Caki2 (cell line): ENCODE measurements around the gene PI4K2A. TPM values are rescaled to one million over a fixed set of nuclear protein-coding genes. Genes with fewer than 3 reads are reported as not detected.
"Not testable (repeated sequence)": the region's sequence is repeated elsewhere in the genome, so short reads cannot be mapped to it uniquely, and the experiment has no call there.

Experiments
- DNase-seq: peaks from one replicate; pipeline ENCODE4 v3.0.0-alpha.2; 2015; ENCODE audit warnings: low read depth
- in situ Hi-C: cut with HindIII; loops from 2 replicates; pipeline ENCODE4 v1.10.0; 2016; ENCODE audit warnings: low sequenced_read_pairs, low pct_unique_long_range_greater_than_20kb, mixed read lengths
- total RNA-seq: library from RNA; depleted of rRNA; stranded (reverse); fragments of >200 nt; shearing (Covaris generic); gene quantifications from 2 replicates; pipeline ENCODE4 v1.2.3, GENCODE V29; 2014; ENCODE audit warnings: low replicate concordance

PI4K2A gene
- total RNA-seq, 1 experiment from 2014 or later = 12.7 TPM

DNA sequence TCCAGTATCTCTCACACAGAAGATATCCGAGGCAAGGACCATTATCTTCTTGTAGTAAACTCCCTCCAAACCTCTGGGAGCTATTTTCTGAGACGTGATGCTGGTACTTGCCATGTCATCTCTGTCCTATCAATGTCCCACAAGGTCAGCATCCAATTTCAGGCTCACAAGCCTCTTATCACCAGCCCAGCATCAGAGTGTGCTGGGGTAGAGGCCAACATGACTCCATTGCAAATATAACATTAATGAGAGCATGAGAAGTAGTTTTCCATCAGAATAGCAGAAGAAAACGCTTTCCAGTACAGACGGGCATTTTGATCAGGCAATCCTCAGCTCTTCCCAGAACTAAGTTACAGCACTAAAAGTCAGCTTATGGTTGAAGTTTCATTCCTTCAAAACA lies 12.7 kb upstream of the PI4K2A start:
- no peak for DNase-seq
- in situ Hi-C loops = no loop called here

- in situ Hi-C loops = no loop called here
- DNase-seq = no peak
These were observed 12.2 kb upstream of the PI4K2A start for GRCh38 chr10:97628228-97628627.

DNA sequence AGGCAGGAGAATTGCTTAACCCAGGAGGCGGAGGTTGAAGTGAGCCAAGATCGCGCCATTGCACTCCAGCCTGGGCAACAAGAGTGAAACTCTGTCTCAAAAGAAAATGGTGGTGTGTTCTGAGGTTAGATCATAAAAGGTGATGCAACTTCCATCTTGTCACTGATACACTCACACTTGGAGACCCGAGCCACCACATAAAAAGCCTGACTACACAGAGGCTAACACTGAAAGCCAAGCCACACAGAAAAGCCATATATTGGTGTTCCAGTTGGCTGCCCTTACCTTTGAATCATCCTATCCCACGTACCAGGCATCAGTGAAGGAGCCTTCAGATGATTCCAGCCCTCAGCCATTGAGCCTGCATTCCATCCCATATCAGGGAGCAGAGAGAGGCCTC lies 11.2 kb upstream of the PI4K2A start:
- peak; percentile 42 for DNase-seq
- in situ Hi-C loops = no loop called here

- DNase-seq = no peak
- in situ Hi-C loops = no loop called here
These were observed 9.4 kb upstream of the PI4K2A start for GRCh38 chr10:97631098-97631497.

- DNase-seq = peak; percentile 86
- in situ Hi-C loops = no loop called here
These were observed 7.3 kb upstream of the PI4K2A start, which contains the start of gene MORN4 for GRCh38 chr10:97632949-97633884. Gene MORN4 (minus strand): TSS chr10:97633500. CDS start chr10:97619653, 13,847 bp downstream.

GRCh38 chr10:97633921-97634320 lies 6.5 kb upstream of the PI4K2A start:
- DNase-seq = no peak
- in situ Hi-C loops = no loop called here

- in situ Hi-C loops = no loop called here
- DNase-seq = no peak
These were observed 4.9 kb upstream of the PI4K2A start for GRCh38 chr10:97635577-97635976.

DNA sequence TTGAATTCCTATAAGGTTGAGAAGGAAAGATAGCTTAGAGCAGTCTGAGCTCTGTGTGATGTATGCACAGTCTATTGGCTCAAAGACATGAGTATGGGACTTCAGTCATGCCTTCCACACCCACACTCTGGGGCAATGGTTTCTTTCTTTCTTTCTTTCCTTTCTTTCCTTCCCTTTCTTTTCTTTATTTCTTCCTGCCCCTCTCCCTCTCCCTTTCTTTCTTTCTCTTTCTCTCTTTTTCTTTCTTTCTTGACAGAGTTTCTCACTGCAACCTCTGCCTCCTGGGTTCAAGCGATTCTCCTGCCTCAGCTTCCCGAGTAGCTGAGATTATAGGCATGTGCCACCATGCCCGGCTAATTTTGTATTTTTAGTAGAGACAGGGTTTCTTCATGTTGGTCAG lies 1.4 kb upstream of the PI4K2A start:
- DNase-seq, in situ Hi-C loops: not testable (repeated sequence)

- DNase-seq = no peak
- in situ Hi-C loops = no loop called here
These were observed 669 bp downstream of the PI4K2A start for GRCh38 chr10:97640868-97641811.

DNA sequence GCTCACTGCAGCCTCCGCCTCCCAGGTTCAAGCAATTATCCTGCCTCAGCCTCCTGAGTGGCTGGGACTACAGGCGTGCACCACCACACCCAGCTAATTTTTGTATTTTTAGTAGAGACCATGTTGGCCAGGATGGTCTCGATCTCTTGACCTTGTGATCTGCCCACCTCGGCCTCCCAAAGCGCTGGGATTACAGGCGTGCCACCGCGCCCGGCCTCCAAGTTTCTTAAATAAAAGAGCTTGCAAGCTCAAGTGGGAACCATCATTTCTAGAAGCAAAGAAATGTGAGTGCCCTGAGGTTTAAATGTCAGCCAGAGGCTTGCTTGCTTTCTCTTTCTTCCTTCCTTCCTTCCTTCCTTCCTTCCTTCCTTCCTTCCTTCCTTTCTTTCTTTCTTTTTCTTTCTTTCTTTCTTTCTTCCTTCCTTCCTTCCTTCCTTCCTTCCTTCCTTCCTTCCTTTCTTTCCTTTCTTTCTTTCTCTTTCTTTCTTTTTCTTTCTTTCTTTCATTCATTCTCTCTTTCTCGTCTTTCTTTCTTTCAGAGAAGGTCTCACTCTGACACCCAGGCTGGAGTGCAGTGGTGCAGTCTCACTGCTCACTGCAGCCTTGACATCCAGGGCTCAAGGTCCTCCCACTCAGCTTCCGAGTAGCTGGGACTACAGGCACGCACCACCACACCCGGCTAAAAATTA lies 2.1 kb downstream of the PI4K2A start:
- in situ Hi-C loops, DNase-seq: not testable (repeated sequence)

GRCh38 chr10:97643441-97643985 lies 3.0 kb downstream of the PI4K2A start:
- no peak for DNase-seq
- in situ Hi-C loops = no loop called here

- DNase-seq = no peak
- in situ Hi-C loops = no loop called here
These were observed 4.5 kb downstream of the PI4K2A start for GRCh38 chr10:97644936-97645335.

GRCh38 chr10:97647556-97647955 lies 7.1 kb downstream of the PI4K2A start:
- no peak for DNase-seq
- in situ Hi-C loops = no loop called here

GRCh38 chr10:97648562-97649404 lies 8.3 kb downstream of the PI4K2A start:
- in situ Hi-C loops = no loop called here
- peak; percentile 76 for DNase-seq

DNA sequence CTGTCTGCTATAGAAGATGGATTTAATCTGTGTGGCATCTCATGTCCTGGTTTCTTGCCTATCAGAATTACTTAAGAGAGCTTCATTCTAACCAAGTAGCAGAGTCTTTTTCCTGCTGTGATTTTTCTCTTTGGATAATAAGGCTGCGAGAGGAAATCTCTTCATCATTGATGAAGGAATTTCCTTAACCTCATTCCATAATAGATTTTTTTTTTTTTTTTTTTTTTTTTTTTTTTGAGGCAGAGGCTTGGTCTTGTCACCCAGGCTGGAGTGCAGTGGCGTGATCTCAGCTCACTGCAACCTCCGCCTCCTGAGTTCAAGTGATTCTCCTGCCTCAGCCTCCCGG lies 8.9 kb downstream of the PI4K2A start:
- DNase-seq, in situ Hi-C loops: not testable (repeated sequence)

DNA sequence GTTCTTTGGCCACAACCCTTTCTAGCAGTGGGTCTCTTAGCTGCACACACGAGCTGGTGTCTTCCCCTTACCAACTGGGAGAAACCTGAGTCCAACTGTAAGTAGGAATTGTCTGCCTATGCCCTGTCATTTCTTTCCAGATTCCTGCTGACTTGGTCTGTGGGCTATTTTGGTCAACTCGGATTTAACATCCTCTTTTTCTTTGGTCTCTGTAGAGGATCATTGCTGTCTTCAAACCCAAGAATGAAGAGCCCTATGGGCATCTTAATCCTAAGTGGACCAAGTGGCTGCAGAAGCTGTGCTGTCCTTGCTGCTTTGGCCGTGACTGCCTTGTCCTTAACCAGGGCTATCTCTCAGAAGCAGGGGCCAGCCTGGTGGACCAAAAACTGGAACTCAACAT lies 10.3 kb downstream of the PI4K2A start:
- in situ Hi-C loops = no loop called here
- DNase-seq = no peak

GRCh38 chr10:97651773-97652172 lies 11.3 kb downstream of the PI4K2A start:
- no peak for DNase-seq
- in situ Hi-C loops = no loop called here
